ENCODE measurements around the gene SNX4. TPM values are rescaled to one million over a fixed set of nuclear protein-coding genes. Genes with fewer than 3 reads are reported as not detected.

SNX4 gene
- total RNA-seq, 1 donor from 2014 or later: 36.5 TPM

DNA sequence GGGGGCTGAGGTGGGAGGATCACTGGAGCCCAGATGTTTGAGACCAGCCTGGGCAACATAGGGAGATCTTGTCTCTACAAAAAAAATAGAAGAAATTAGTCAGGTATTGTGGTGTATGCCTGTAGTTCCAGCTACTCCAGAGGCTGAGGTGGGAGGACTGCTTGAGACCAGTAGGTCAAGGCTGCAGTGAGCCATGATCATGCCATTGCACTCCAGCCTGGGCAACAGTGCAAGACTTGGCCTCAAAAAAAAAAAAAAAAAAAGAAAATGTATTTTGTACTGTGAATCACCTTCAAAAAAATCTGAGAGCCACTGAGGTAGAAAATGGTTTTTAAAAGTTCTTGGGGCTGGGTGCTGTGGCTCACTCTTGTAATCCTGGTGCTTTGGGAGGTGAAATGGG, 4.6 kb downstream of the SNX4 start:
- TF ChIP-seq, protein P1, sequence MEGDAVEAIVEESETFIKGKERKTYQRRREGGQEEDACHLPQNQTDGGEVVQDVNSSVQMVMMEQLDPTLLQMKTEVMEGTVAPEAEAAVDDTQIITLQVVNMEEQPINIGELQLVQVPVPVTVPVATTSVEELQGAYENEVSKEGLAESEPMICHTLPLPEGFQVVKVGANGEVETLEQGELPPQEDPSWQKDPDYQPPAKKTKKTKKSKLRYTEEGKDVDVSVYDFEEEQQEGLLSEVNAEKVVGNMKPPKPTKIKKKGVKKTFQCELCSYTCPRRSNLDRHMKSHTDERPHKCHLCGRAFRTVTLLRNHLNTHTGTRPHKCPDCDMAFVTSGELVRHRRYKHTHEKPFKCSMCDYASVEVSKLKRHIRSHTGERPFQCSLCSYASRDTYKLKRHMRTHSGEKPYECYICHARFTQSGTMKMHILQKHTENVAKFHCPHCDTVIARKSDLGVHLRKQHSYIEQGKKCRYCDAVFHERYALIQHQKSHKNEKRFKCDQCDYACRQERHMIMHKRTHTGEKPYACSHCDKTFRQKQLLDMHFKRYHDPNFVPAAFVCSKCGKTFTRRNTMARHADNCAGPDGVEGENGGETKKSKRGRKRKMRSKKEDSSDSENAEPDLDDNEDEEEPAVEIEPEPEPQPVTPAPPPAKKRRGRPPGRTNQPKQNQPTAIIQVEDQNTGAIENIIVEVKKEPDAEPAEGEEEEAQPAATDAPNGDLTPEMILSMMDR (conservative IDR thresholded peaks at IDR 0.05): no peak
- Mint-ChIP-seq H3K9me3 (no peaks in the 10 kb centered on the region), H3K36me3 (peaks cover 26% of the 10 kb centered on the region), H3K4me1 (ENCODE audit: unreplicated experiment) (peaks cover 28% of the 10 kb centered on the region), H3K4me3 (no peak overlapping the region), H3K27me3 (no peaks in the 10 kb centered on the region), H3K27ac (no peak overlapping the region)
- no peak for DNase-seq (ENCODE audit: extremely low spot score, unreplicated experiment)

DNA sequence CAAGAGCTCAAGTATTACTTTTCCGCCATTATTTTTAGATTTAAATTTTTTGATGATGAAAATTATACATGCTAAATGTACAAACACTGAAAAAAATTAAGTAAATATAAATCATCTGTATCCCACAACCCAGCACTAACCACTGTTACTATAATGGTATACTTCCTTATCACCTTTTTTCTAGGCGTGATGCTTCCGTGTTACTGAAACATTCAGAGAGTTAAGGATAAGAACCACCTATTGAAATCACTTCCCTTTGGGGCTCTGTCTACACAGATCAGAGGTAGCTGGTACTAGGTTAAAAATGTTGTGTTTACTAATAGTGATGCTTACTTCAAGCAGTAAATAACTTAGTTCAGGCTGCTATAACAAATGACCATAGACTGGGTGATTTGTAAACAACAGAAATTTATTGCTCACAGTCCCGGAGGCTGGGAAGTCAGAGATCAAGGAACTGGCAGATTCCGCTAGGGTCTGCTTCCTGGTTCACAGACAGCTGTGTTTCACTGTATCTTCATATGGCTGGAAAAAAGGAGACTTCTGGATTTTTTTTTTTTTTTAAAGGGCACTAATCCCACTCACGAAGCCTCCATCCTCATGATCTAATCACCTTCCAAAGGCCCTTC, 6.4 kb downstream of the SNX4 start:
- Mint-ChIP-seq H3K9me3 (no peaks in the 10 kb centered on the region), H3K36me3 (peaks cover 28% of the 10 kb centered on the region), H3K27ac (no peak overlapping the region), H3K4me1 (ENCODE audit: unreplicated experiment) (peaks cover 16% of the 10 kb centered on the region), H3K27me3 (no peaks in the 10 kb centered on the region), H3K4me3 (no peak overlapping the region)
- TF ChIP-seq, protein P1 (conservative IDR thresholded peaks at IDR 0.05): no peak
- DNase-seq (ENCODE audit: extremely low spot score, unreplicated experiment): no peak

DNA sequence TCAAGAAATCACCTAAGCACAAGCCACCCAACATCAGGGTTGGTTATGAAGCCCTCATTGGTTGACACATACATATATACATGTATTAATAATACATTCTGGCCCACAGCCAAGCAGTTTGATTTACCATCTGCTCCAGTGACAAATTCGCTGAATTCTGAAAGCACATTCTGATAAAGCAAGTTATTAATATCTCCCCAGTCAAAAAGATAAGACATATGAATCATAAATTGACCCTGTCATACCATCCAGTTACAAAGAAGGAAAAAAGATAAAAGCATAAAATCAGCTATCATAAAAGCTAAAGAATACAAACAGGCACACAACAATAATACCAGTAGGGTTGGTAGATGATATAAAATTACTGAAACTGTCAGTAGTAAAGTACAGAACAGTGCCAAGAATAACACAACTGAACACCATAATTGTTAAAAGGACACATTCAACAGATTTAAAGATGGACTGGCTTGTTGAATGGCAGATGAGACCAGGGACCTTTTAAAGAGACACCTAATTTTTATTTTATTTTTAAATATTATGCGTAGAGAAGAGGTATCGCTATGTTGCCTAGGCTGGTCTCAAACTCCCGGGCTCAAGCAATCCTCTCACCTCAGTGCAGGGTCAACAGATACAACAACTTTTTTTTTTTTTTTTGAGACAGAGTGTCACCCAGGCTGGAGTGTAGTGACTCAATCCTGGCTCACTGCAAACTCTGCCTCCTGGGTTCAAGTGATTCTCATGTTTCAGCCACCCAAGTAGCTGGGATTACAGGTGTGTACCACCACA, 7.7 kb downstream of the SNX4 start:
- peaks cover 14% of the 10 kb centered on the region for H3K4me1 Mint-ChIP-seq (ENCODE audit: unreplicated experiment)
- no peak for DNase-seq (ENCODE audit: extremely low spot score, unreplicated experiment)
- no peak overlapping the region for H3K4me3 Mint-ChIP-seq
- H3K27ac Mint-ChIP-seq: no peak overlapping the region
- TF ChIP-seq, protein P1 (conservative IDR thresholded peaks at IDR 0.05): no peak
- no peaks in the 10 kb centered on the region for H3K27me3 Mint-ChIP-seq
- peaks cover 32% of the 10 kb centered on the region for H3K36me3 Mint-ChIP-seq
- H3K9me3 Mint-ChIP-seq: no peaks in the 10 kb centered on the region

DNA sequence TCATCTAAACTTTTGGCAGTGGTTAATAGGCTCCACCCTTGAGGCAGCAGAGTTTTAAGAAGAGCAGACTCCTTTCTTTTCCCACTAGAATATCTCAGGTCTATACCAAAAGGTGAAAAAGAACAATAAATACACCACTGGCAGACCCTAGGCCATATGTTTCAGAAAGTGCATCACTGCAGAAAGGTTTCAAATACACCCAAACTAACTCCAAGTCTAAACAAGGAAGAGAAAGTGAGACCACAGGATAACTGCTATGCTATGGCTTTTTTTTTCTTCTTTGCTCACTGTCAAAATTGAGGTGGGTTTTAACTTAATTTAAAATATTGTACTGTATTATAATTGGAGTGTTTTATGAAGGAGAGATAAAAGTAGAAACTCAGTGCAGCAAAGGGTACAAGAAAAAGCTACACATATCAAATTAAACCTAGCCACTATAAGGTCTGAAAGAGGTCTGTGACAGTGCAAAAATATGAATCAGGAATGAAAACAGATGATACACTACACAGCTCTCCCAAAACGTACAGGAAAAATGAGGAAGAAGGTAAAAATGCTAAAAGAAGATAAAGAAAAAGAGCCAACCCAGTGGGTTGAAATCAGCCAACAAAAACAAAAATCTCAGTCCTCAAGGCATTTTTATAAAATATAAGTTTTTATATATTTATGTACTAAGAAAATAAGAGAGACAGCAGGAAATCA, 8.4 kb downstream of the SNX4 start:
- Mint-ChIP-seq H3K27ac (no peak overlapping the region), H3K9me3 (no peaks in the 10 kb centered on the region), H3K4me3 (no peak overlapping the region), H3K36me3 (peaks cover 32% of the 10 kb centered on the region), H3K27me3 (no peaks in the 10 kb centered on the region), H3K4me1 (ENCODE audit: unreplicated experiment) (peaks cover 11% of the 10 kb centered on the region)
- TF ChIP-seq, protein P1 (conservative IDR thresholded peaks at IDR 0.05): no peak
- no peak for DNase-seq (ENCODE audit: extremely low spot score, unreplicated experiment)

DNA sequence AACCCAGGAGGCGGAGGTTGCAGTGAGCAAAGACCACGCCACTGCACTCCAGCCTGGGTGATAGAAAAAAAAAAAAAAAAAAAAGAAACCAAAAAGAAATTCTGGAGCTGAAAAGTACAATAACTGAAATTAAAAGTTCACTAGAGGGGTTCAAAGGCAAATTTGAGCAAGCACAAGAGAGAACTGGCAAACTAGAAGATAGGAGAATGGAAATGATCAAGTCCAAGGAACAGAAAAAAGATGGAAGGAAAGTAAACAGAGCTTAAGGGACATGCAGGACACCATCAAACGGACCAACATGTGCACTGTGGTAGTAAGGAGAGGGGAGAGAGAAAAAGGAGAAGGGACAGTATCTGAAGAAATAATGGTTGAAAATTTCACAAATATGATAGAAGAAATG, 12.9 kb downstream of the SNX4 start:
- H3K9me3 Mint-ChIP-seq: no peaks in the 10 kb centered on the region
- peaks cover 39% of the 10 kb centered on the region for H3K36me3 Mint-ChIP-seq
- H3K27me3 Mint-ChIP-seq: no peaks in the 10 kb centered on the region
- peaks cover 4% of the 10 kb centered on the region for H3K4me1 Mint-ChIP-seq (ENCODE audit: unreplicated experiment)
- H3K27ac Mint-ChIP-seq: no peak overlapping the region
- no peak for DNase-seq (ENCODE audit: extremely low spot score, unreplicated experiment)
- no peak overlapping the region for H3K4me3 Mint-ChIP-seq
- TF ChIP-seq, protein P1 (conservative IDR thresholded peaks at IDR 0.05): no peak
